22Rv1 (cell line): ENCODE measurements around the gene SLC35F1.

ENCODE experiments used
- CTCF ChIP-seq: fragments of 450-650 bp; IDR thresholded peaks from 2 replicates; pipeline ENCODE4 v1.5.1; 2017; ENCODE audit warnings: mild to moderate bottlenecking
- ZFX ChIP-seq: fragments of 450-650 bp; IDR thresholded peaks from 2 replicates; pipeline ENCODE4 v1.6.1; 2017; ENCODE audit warnings: antibody characterized with exemption, borderline replicate concordance

- TF ChIP-seq CTCF (peak; percentile 20; the same call in 1 of the 2 replicates), ZFX (no peak)
Observed at GRCh38 chr6:118281291-118281690, 374.2 kb downstream of the SLC35F1 start.
